ENCODE results near the gene ARSJ. TPM values are rescaled to one million over a fixed set of nuclear protein-coding genes. Genes with fewer than 3 reads are reported as not detected.

ARSJ gene
- total and polyA plus RNA-seq, 2 of the 8 experiments (the other 6 are each of a cell fraction or from before 2014, with no cell fraction given): 1.4 to 6.3 TPM

DNA sequence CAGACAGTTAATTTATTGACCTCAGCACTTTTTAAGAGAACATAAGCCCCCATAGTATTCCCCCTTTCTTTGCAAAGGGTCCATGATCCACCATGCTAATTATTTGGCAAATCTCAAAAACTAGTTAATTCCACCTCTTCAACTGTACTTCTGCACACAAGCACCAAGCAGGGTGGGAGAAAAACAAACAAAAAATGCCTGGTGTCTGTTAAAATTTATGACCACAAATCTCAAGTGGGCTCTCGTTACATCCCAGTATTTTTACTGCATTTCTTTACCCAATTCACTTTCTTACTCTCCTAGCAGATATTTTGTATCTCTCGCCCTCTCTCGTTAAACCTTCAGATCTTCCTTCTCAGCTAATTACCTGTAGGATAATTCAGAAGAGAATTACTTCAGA, 6.1 kb downstream of the ARSJ start:
- H3K27ac ChIP-seq (ENCODE audit: low read depth, low read length): no peak overlapping the region
- H2BK12ac ChIP-seq (ENCODE audit: low read depth, low read length): no peak overlapping the region
- no peaks in the 10 kb centered on the region for H3K36me3 ChIP-seq (ENCODE audit: control insufficient read depth in 2 of 4, insufficient read depth in 4 of 4, low read length in 3 of 4)
- H3K4me3 ChIP-seq (ENCODE audit: extremely low read depth in 1 of 4, insufficient read depth in 2 of 4, low read depth in 3 of 4, low read length in 4 of 4): no peak overlapping the region
- no peaks in the 10 kb centered on the region for H3K4me1 ChIP-seq (replicated peaks in 1 of 4; ENCODE audit: control insufficient read depth in 3 of 4, insufficient read depth in 4 of 4, low read length in 3 of 4)
- H3K27me3 ChIP-seq (replicated peaks in 1 of 4; ENCODE audit: control insufficient read depth in 3 of 4, extremely low read depth in 1 of 4, insufficient read depth in 3 of 4, low read length in 3 of 4): no peaks in the 10 kb centered on the region; a peak in 1 of 7 replicates
- no peak overlapping the region for H3K56ac ChIP-seq (replicated peaks; ENCODE audit: insufficient read length, low read depth, low read length)
- H3K79me1 ChIP-seq (ENCODE audit: low read depth, low read length): no peaks in the 10 kb centered on the region
- FAIRE-seq (no peak), DNase-seq (ENCODE audit: low read depth in 1 of 2, low spot score in 2 of 2) (no peak)
- CTCF ChIA-PET (ENCODE audit: partially characterized antibody): no interaction called here
- no peak overlapping the region for H4K5ac ChIP-seq (ENCODE audit: insufficient read length, low read depth, low read length)
- peaks cover 0 to 10% of the 10 kb centered on the region in 2 experiments; a peak in 1 of 4 replicates for H3K79me2 ChIP-seq (ENCODE audit: control insufficient read depth in 1 of 2, insufficient read depth in 2 of 2, low read length in 2 of 2)
- POLR2A ChIA-PET (ENCODE audit: partially characterized antibody): no interaction called here
- H3K4ac ChIP-seq (replicated peaks; ENCODE audit: insufficient read length, low read depth, low read length): no peak overlapping the region
- H3K4me2 ChIP-seq (ENCODE audit: insufficient read depth in 1 of 2, low read depth in 2 of 2, low read length in 2 of 2): no peak overlapping the region
- no peak overlapping the region for H2BK120ac ChIP-seq (replicated peaks; ENCODE audit: low read depth, low read length)
- no peak overlapping the region for H2AK5ac ChIP-seq (ENCODE audit: low read depth, low read length)
- no peak overlapping the region for H2AFZ ChIP-seq (ENCODE audit: low read length)
- H3K14ac ChIP-seq (ENCODE audit: insufficient read length): no peak overlapping the region
- H3K23me2 ChIP-seq (ENCODE audit: low read depth, low read length): no peaks in the 10 kb centered on the region; the same call in 1 of the 2 replicates
- H2BK5ac ChIP-seq (ENCODE audit: low read depth, low read length): no peak overlapping the region
- 93% methylated on average over 3 of the region's 3 CpGs; no CpG with 5 or more reads in 1 of the 2 experiments for WGBS, 2 experiments (ENCODE audit: extremely low coverage in 1 of 2, insufficient coverage in 1 of 2, insufficient read length in 1 of 2, insufficient replicate concordance in 2 of 2, low coverage in 1 of 2, low lambda C conversion rate in 2 of 2, missing lambda C conversion rate in 1 of 2)
- H3K9me3 ChIP-seq (ENCODE audit: insufficient read depth in 2 of 2, low read depth in 1 of 2, low read length in 1 of 2): no peaks in the 10 kb centered on the region
- H3K18ac ChIP-seq (ENCODE audit: extremely low read depth, low read length): no peak overlapping the region
- H4K91ac ChIP-seq (replicated peaks; ENCODE audit: insufficient read length, low read length): no peak overlapping the region
- H4K8ac ChIP-seq (ENCODE audit: extremely low read depth, insufficient read depth, low read length): no peak overlapping the region
- no peak overlapping the region for H2BK15ac ChIP-seq (ENCODE audit: low read length)
- no peak overlapping the region for H3K23ac ChIP-seq (ENCODE audit: insufficient read length)
- no peak overlapping the region for H2BK20ac ChIP-seq (ENCODE audit: low read length)
- no peaks in the 10 kb centered on the region for H4K20me1 ChIP-seq (replicated peaks in 1 of 2; ENCODE audit: control insufficient read depth in 1 of 2, insufficient read depth in 2 of 2, low read length in 2 of 2)
- H3K9ac ChIP-seq (replicated peaks in 1 of 4; ENCODE audit: extremely low read depth in 1 of 4, low read depth in 3 of 4, low read length in 3 of 4): no peak overlapping the region
- TF ChIP-seq CREB1 (IDR thresholded peaks at IDR 0.05): no peak
- no peak for TF ChIP-seq NRF1 (IDR thresholded peaks at IDR 0.05; ENCODE audit: low read depth, low read length)
- TF ChIP-seq SIN3A (conservative IDR thresholded peaks at IDR 0.05 in 1 of 2, IDR thresholded peaks at IDR 0.05 in 1 of 2; ENCODE audit: low read depth in 1 of 2, low read length in 2 of 2): no peak
- no peak for TF ChIP-seq CTBP2 (IDR thresholded peaks at IDR 0.05; ENCODE audit: borderline replicate concordance, insufficient read depth, insufficient read length, low read length)
- TF ChIP-seq MAFK (IDR thresholded peaks at IDR 0.05; ENCODE audit: low read depth, low read length): no peak
- TF ChIP-seq BCL11A (IDR thresholded peaks at IDR 0.05; ENCODE audit: low read depth in 2 of 2, low read length in 2 of 2): no peak
- no peak for TF ChIP-seq SIX5 (IDR thresholded peaks at IDR 0.05; ENCODE audit: low read depth, low read length)

Data from H1 (cell line).